Epithelial cell of proximal tubule (primary cell): ENCODE measurements around the gene ZRANB1. TPM values are rescaled to one million over a fixed set of nuclear protein-coding genes. Genes with fewer than 3 reads are reported as not detected.

Source experiments
- DNase-seq: peaks from one replicate; pipeline ENCODE4 v3.0.0-alpha.2; 2011; ENCODE audit warnings: low read depth
- H3K4me3 ChIP-seq: 2 replicates; pipeline ENCODE4 v1.5.1; 2011; ENCODE audit warnings: low read depth, mild to moderate bottlenecking, low read length
- total RNA-seq: library from RNA; depleted of rRNA; stranded (reverse); fragments of >200 nt; gene quantifications from 2 replicates; pipeline ENCODE4 v1.2.3, GENCODE V29; 2015
- TF ChIP-seq, protein P1 (sequence below): conservative IDR thresholded peaks from 2 replicates; pipeline ENCODE4 v1.5.1; 2012; ENCODE audit warnings: low read depth, mild to moderate bottlenecking, low read length

ZRANB1 gene
- total RNA-seq, 1 donor from 2014 or later = 13.9 TPM

DNA sequence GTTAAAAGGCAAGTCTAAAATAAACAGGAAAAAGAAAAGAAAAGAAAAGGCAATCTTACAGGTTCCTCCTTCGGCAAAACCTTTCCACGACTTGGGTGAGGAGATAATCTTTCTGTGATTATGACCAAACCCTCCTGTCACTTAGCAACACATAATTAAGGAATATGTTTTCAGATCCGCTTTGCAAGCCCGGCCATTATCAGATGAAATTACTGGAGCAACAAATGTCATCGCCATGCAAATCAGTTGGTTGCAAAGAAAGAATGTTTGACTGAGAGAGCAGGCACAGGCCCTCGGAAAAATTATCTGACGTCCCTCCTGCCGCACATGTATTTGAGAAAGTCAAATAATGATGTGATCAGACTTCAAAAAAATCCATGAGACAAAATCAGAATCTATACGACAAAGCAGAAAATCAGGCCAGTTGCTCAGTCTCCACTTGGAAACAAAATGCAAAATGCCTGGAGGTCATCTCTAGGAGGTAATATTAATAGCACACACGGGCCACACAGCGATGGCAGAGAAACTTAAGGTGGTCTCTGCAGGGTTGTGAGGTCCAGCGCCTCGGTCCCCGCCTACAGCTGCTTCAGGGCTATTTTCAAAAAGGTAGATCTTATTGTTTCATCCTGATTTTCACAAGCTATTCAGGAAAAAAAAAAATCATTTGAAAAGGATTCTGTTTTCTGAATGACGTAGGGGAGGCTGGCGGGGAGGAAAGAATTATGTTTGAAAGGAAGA is 82.7 kb downstream of the ZRANB1 start:
- TF ChIP-seq, protein P1, sequence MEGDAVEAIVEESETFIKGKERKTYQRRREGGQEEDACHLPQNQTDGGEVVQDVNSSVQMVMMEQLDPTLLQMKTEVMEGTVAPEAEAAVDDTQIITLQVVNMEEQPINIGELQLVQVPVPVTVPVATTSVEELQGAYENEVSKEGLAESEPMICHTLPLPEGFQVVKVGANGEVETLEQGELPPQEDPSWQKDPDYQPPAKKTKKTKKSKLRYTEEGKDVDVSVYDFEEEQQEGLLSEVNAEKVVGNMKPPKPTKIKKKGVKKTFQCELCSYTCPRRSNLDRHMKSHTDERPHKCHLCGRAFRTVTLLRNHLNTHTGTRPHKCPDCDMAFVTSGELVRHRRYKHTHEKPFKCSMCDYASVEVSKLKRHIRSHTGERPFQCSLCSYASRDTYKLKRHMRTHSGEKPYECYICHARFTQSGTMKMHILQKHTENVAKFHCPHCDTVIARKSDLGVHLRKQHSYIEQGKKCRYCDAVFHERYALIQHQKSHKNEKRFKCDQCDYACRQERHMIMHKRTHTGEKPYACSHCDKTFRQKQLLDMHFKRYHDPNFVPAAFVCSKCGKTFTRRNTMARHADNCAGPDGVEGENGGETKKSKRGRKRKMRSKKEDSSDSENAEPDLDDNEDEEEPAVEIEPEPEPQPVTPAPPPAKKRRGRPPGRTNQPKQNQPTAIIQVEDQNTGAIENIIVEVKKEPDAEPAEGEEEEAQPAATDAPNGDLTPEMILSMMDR = no peak
- no peak overlapping the region for H3K4me3 ChIP-seq
- DNase-seq = no peak

DNA sequence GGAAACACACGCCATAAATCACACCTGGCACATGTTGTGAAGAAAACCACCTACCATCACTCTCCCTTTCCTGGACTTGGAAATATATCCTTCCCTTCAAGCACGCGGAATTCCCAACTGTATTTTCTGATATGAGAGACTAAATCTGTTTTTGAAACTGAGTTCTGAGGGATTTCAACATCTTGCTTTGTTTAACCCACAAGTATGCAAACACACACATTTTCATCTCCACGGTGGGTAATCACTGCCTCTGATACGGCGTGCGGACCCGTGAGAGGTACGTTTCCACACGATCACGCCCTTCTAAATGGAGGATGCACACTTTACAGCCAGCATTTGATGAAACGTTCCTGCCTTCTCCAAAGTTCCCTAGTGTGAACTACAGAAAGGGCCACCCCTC is 83.4 kb downstream of the ZRANB1 start:
- DNase-seq = no peak
- TF ChIP-seq, protein P1 = no peak
- H3K4me3 ChIP-seq = no peak overlapping the region

DNA sequence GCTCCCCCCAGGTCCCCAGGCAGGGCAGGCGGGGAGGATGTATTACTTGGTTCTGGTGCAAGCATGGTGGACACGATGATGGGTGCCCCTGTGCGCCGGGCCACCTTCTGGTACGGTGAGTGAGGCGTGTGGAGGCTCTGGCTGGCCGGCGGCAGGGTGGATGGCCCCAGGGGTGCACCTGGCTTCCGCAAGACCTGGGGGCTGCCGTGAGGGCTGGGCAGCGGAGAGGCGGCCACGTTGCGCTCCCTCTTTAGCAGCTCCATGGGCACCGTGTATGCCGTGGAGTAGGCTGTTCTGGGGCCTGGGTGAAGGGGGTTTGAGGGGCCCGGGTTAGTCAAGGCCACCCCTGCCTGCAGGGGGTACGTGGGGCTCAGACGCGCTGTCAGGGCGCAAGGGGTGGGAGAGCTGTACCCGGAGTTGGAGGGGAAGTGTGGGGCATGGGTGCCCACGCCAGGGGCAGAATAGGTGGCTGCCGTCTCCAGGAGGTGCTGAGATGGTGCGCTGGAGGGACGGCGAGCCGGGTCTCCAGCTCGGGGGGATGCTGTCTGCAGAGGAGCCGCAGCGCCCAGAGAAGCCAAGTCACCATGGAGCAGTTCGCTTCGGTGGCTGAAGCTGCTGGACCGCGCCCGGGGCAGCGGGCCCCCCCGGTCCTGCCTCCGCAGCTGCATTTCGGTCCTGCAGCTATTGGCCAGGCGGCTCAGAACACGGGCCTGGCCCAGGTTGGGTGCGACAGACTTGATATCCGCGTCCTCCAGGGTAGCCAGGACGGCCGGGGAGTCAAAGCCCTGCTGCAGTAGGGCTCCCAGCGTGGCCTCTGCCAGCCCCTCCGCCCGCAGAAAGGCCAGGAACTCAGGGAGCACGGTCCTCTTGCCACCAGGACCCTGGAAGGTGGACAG is 84.4 kb downstream of the ZRANB1 start:
- DNase-seq = no peak
- no peak overlapping the region for H3K4me3 ChIP-seq
- TF ChIP-seq, protein P1 = no peak

DNA sequence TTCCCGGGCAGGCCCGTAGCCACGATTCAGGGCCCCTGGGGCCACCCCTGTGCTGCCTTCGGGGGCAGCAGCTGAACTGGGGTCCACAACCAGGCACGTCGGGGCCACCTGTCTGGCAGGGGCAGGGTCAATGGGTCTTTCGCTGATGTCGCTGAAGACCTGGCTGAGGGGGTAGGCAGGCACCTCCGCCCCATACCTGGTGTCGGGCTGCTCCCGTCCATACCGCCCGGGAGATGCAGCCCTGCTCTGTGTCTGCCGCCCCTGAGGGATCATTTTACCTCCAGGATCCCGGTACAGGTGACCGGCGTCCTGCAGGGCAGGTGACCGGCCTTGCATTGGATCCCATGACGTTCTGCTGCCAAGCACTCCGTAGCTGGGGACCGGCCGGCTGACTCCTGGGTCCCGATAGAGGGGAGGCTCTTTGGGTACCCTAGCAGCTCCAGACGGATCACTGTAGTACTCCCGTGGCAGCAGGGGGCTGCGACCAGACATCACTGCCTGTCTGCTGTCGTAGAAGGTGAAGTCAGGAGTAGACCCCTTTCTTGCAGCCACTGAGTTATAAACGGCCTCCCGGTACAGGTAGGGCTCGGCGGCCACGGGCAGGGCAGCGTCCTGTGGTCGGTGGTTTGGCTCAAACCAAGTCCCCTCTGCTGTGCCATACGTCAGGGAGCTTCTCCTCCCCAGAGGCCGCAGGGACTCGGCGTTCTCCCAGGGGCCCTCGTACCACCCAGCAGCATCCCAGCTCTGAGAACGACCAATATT is 85.2 kb downstream of the ZRANB1 start:
- no peak overlapping the region for H3K4me3 ChIP-seq
- TF ChIP-seq, protein P1 = no peak

DNA sequence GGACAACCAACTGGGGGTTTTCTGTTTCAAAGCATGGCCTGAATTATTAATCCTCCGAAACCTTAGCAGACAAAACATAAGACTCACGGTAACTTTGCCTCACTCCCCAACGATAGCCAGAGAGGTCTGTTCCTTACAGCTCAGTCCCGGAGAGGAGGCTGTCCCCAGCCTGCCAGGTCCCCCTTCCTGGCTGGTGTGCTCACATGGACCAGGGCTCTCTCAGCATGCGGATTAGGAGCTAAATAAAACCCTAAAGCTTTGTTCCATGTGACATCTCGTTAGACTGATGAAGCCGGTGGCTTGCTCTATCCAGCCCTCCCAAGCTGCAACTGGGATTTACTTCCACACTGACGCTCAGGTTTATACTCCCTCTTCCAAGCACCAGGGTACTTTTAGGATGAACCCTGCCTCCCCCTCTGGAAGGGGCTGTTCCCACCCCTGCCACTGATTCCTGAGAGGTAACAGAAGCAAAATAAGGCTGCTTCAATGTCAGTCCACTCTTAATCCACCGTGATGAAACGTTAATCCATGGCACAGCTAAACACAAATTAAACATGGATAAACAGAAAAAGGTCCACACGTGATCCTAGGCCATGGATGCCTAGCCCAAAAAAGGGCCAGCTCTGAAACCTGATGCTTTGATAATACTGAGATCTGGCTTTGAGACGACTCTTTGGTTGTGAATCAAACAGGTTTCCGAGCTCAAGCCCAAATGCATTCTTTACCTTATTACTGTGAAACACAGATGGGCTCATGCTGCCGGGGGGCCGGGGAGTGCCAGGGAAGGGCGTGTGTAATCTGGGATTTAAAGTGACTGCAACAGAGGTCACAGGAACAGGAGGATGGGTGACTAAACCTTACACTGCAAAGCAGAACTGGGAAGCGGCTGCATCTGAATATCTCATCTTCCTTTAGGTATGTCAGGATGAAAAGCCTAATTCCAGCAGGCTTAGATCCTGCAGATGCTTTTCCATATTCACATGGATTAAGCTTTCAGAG is 86.2 kb downstream of the ZRANB1 start:
- no peak for DNase-seq
- no peak overlapping the region for H3K4me3 ChIP-seq
- TF ChIP-seq, protein P1 = no peak

More for the DNA sequence above, 85.2 kb downstream of the ZRANB1 start:
- no peak for DNase-seq
